Measurements from ENCODE around the gene EXOC2. TPM values are rescaled to one million over a fixed set of nuclear protein-coding genes. Genes with fewer than 3 reads are reported as not detected.

The EXOC2 gene
- total RNA-seq, 4 donors from 2014 or later, result 18.1 to 32.3 (median 21.6) TPM

- no peak for DNase-seq (ENCODE audit: low spot score)
- ATAC-seq (ENCODE audit: low FRiP score), result no peak
- no peak for TF ChIP-seq CTCF (IDR thresholded peaks at IDR 0.05)
Observed at GRCh38 chr6:537114-537513, 155.8 kb downstream of the EXOC2 start.

- ATAC-seq (ENCODE audit: low FRiP score) (no peak), DNase-seq (ENCODE audit: low spot score) (no peak)
- TF ChIP-seq CTCF (IDR thresholded peaks at IDR 0.05), result no peak
Observed at GRCh38 chr6:530425-530824, 162.5 kb downstream of the EXOC2 start.

- DNase-seq (ENCODE audit: low spot score) (no peak), ATAC-seq (ENCODE audit: low FRiP score) (no peak)
- no peak for TF ChIP-seq CTCF (IDR thresholded peaks at IDR 0.05)
Observed at GRCh38 chr6:528989-529388, 163.9 kb downstream of the EXOC2 start.

- no peak for TF ChIP-seq CTCF (IDR thresholded peaks at IDR 0.05)
- no peak for DNase-seq (ENCODE audit: low spot score)
- ATAC-seq (ENCODE audit: low FRiP score), result no peak
Observed at GRCh38 chr6:527989-528673, 164.8 kb downstream of the EXOC2 start.

GRCh38 chr6:524803-525202 is 168.1 kb downstream of the EXOC2 start:
- DNase-seq (ENCODE audit: low spot score) (no peak), ATAC-seq (ENCODE audit: low FRiP score) (no peak)
- TF ChIP-seq CTCF (IDR thresholded peaks at IDR 0.05), result no peak

GRCh38 chr6:520820-521219 is 172.1 kb downstream of the EXOC2 start:
- DNase-seq (ENCODE audit: low spot score) (no peak), ATAC-seq (ENCODE audit: low FRiP score) (no peak)
- TF ChIP-seq CTCF (IDR thresholded peaks at IDR 0.05), result no peak

- no peak for DNase-seq (ENCODE audit: low spot score)
- TF ChIP-seq CTCF (IDR thresholded peaks at IDR 0.05), result no peak
- no peak for ATAC-seq (ENCODE audit: low FRiP score)
Observed at GRCh38 chr6:518218-518617, 174.7 kb downstream of the EXOC2 start.
